Sigmoid colon (tissue), 7 donors: ENCODE measurements around the gene TRIM44. TPM values are rescaled to one million over a fixed set of nuclear protein-coding genes. Genes with fewer than 3 reads are reported as not detected.

ENCODE experiments used
- DNase-seq: peaks from one replicate; pipeline ENCODE4 v3.0.0-alpha.2; 2019
- H3K27ac ChIP-seq, 4 donors: fragments of 200-600 bp; sonication (generic); one replicate each; pipeline ENCODE4 v1.5.1; 2016 to 2019; ENCODE audit warnings: mild to moderate bottlenecking in 1 of 4
- H3K27me3 ChIP-seq, 3 donors: fragments of 200-600 bp; sonication (generic); one replicate each; pipeline ENCODE4 v1.5.1; 2019; ENCODE audit warnings: mild to moderate bottlenecking in 1 of 3
- H3K36me3 ChIP-seq, 4 donors: fragments of 200-600 bp; sonication (generic); one replicate each; pipeline ENCODE4 v1.5.1; 2016 to 2019
- H3K4me1 ChIP-seq, 4 donors: fragments of 200-600 bp; sonication (generic); one replicate each; pipeline ENCODE4 v1.5.1; 2017 to 2019
- H3K4me3 ChIP-seq, 4 donors: fragments of 200-600 bp; sonication (generic); one replicate each; pipeline ENCODE4 v1.5.1; 2017 to 2019; ENCODE audit warnings: mild to moderate bottlenecking in 2 of 4, moderate library complexity in 1 of 4
- H3K9me3 ChIP-seq, 4 donors: fragments of 200-600 bp in 3 of 4; sonication (generic) in 3 of 4; one replicate each; pipeline versions ENCODE4 v1.5.1 to v1.6.1; 2013 to 2019
- CTCF ChIP-seq, 4 experiments: fragments of 450-650 bp in 3 of 4; fragments of 200-600 bp in 1 of 4; IDR thresholded peaks; one replicate each; pipeline ENCODE4 v1.5.1; 2016 to 2019; ENCODE audit warnings: antibody characterized with exemption in 4 of 4, mild to moderate bottlenecking in 3 of 4, moderate library complexity in 2 of 4
- EP300 ChIP-seq, 4 donors: sonication (generic); formaldehyde crosslinking; IDR thresholded peaks; one replicate each; pipeline ENCODE4 v1.6.1; 2017; ENCODE audit warnings: antibody characterized with exemption in 4 of 4
- POLR2A ChIP-seq, 2 donors: fragments of 450-650 bp; IDR thresholded peaks; one replicate each; pipeline ENCODE4 v1.6.1; 2016; ENCODE audit warnings: antibody characterized with exemption in 2 of 2, mild to moderate bottlenecking in 2 of 2, moderate library complexity in 2 of 2
- POLR2AphosphoS5 ChIP-seq, 4 donors: sonication (generic); formaldehyde crosslinking; IDR thresholded peaks; one replicate each; pipeline ENCODE4 v1.6.1; 2017; ENCODE audit warnings: antibody characterized with exemption in 4 of 4
- WGBS, 2 donors: extraction: QIAGEN DNeasy Blood & Tissue Kit; methylation state at CpG; one replicate each; pipeline ENCODE4 v1.1.7; 2013; 5-methylcytosine and 5-hydroxymethylcytosine counted together
- intact Hi-C: fragments of 100-400 bp; cut with DNase I; formaldehyde crosslinking; loops from one replicate; pipeline ENCODE4 v1.15.1; 2023
- polyA plus RNA-seq, 3 donors: library from polyadenylated mRNA; stranded (reverse); fragments of 200-250 nt; gene quantifications; one replicate each; pipeline ENCODE4 v1.2.3, GENCODE V29; 2013
- total RNA-seq, 4 donors: library from RNA; depleted of rRNA; stranded (reverse); fragments of >200 nt; gene quantifications; one replicate each; pipeline ENCODE4 v1.1.0, GENCODE V29; 2016
- donor health status: healthy with polysubstance abuse.
- donor health status: Bipolar disorder and iron deficiency.
- donor health status: healthy.

TRIM44 gene
- total and polyA plus RNA-seq, 7 donors: 8.4 to 97.2 (median 23.0) TPM

DNA sequence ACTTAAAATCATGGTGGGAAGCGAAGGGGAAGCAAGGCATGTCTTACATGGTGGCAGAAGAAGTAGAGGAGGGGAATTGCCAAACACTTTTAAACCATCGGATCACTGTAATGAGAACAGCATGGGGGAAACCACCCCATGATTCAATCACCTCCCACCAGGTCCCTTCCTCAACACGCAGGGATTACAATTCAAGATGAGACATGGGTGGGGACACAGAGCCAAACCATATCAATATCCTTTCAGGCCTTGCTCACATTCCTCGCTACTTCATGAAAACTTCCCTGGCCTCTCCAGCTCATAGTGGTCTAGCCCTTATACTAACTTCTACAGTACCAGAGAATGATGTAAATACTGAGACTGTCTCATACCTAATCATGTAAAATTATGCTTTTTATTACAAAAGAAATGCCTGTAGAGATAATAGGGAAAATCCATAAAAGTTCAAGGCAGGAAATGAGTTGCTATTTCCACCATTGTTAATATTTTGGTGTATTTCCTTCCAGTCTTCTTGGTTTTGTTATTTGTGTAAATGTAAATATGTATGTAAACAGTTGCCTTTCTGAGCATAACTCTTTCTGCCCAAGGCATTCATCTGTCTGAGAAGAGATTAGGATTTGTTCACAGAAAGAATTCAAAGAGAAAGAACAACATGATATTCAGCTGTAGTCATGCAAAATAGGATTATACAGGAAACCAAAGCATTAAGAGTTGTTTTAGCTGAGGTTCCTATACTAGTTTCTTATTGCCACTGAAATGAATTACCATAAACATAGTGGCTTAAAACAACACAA is 177.0 kb downstream of the TRIM44 start:
- Histone ChIP-seq H3K4me3 (no peak overlapping the region), H3K4me1 (peaks cover 0 to 13% (median 6%) of the 10 kb centered on the region in 4 donors), H3K27ac (no peak overlapping the region), H3K36me3 (no peaks in the 10 kb centered on the region), H3K27me3 (no peaks in the 10 kb centered on the region), H3K9me3 (no peaks in the 10 kb centered on the region)
- intact Hi-C loops: no loop called here
- DNase-seq: no peak
- 92 to 93% methylated on average over 4 of the region's 4 CpGs for WGBS, 2 donors
- TF ChIP-seq POLR2A (IDR thresholded peaks at IDR 0.05) (no peak), POLR2AphosphoS5 (IDR thresholded peaks at IDR 0.05) (no peak)

- H3K27me3 ChIP-seq: no peaks in the 10 kb centered on the region
- DNase-seq: no peak
- TF ChIP-seq EP300 (IDR thresholded peaks at IDR 0.05) (no peak), POLR2A (IDR thresholded peaks at IDR 0.05) (no peak), CTCF (IDR thresholded peaks at IDR 0.05) (no peak), POLR2AphosphoS5 (IDR thresholded peaks at IDR 0.05) (no peak)
- no peak overlapping the region for H3K4me3 ChIP-seq
- peaks cover 0 to 13% (median 6%) of the 10 kb centered on the region in 4 donors for H3K4me1 ChIP-seq
- intact Hi-C loops: no loop called here
- 88 to 89% methylated on average over 3 of the region's 3 CpGs for WGBS, 2 donors
- H3K9me3 ChIP-seq: no peaks in the 10 kb centered on the region
- no peak overlapping the region for H3K27ac ChIP-seq
- H3K36me3 ChIP-seq: no peaks in the 10 kb centered on the region
Observed at GRCh38 chr11:35841733-35842132, 179.2 kb downstream of the TRIM44 start.

DNA sequence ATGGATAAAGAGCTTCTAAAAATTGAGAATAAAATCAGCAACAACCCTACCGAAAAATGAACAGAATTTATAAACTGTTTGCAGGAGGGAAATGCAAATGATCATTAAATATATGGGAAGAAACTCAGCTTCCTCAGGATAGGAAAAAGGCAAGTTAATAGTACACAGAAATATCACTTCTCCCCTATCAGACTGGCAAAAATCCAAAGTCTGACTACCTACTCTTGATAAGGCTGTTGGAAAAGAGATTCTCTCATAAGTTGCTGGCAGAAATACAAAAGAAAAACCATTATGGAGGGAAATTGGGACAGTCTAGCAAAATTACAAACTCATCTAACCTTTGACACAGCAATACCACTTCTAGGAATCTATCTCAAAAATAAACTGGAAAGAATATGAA is 180.4 kb downstream of the TRIM44 start:
- no peak overlapping the region for H3K4me3 ChIP-seq
- H3K4me1 ChIP-seq: peaks cover 0 to 6% (median 1%) of the 10 kb centered on the region in 4 donors
- WGBS, 2 donors: 0% methylated on average over 1 of the region's 1 CpG
- intact Hi-C loops: no loop called here
- H3K27me3 ChIP-seq: no peaks in the 10 kb centered on the region
- no peak for DNase-seq
- TF ChIP-seq EP300 (IDR thresholded peaks at IDR 0.05) (no peak), POLR2AphosphoS5 (IDR thresholded peaks at IDR 0.05) (no peak), CTCF (IDR thresholded peaks at IDR 0.05) (no peak), POLR2A (IDR thresholded peaks at IDR 0.05) (no peak)
- H3K27ac ChIP-seq: no peak overlapping the region
- no peaks in the 10 kb centered on the region for H3K9me3 ChIP-seq
- H3K36me3 ChIP-seq: no peaks in the 10 kb centered on the region

GRCh38 chr11:35844579-35844978 is 182.0 kb downstream of the TRIM44 start:
- H3K27me3 ChIP-seq: no peaks in the 10 kb centered on the region
- H3K36me3 ChIP-seq: no peaks in the 10 kb centered on the region
- no peak overlapping the region for H3K4me3 ChIP-seq
- H3K4me1 ChIP-seq: no peaks in the 10 kb centered on the region
- TF ChIP-seq POLR2AphosphoS5 (IDR thresholded peaks at IDR 0.05) (no peak), CTCF (IDR thresholded peaks at IDR 0.05) (no peak), EP300 (IDR thresholded peaks at IDR 0.05) (no peak), POLR2A (IDR thresholded peaks at IDR 0.05) (no peak)
- no peak for DNase-seq
- intact Hi-C loops: no loop called here
- WGBS, 2 donors: 52 to 73% methylated on average over 4 of the region's 4 CpGs
- H3K9me3 ChIP-seq: no peaks in the 10 kb centered on the region
- no peak overlapping the region for H3K27ac ChIP-seq

DNA sequence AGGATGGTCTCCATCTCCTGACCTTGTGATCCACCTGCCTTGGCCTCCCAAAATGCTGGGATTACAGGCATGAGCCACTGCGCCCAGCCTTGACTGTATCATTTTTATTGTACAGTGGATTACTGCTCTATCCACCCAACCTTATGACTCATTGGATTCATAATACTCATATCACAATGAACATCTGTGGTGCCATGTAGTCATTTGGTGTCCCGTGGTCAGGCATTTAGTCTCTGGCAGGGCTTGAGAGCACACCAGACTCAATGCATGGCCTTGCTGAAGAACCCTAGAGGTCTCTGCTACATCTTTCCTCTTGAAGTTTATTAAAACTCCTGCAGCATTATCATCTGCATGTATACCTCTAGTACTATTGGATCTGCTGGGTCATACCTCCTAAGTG is 183.3 kb downstream of the TRIM44 start:
- Histone ChIP-seq H3K9me3 (no peaks in the 10 kb centered on the region), H3K36me3 (no peaks in the 10 kb centered on the region), H3K27ac (no peak overlapping the region), H3K4me3 (no peak overlapping the region), H3K4me1 (no peaks in the 10 kb centered on the region), H3K27me3 (no peaks in the 10 kb centered on the region)
- WGBS, 2 donors: 75 to 94% methylated on average over 2 of the region's 2 CpGs
- intact Hi-C loops: no loop called here
- TF ChIP-seq POLR2A (IDR thresholded peaks at IDR 0.05): no peak
- TF ChIP-seq EP300 (IDR thresholded peaks at IDR 0.05): no peak
- TF ChIP-seq CTCF (IDR thresholded peaks at IDR 0.05): no peak
- TF ChIP-seq POLR2AphosphoS5 (IDR thresholded peaks at IDR 0.05): no peak
- no peak for DNase-seq
